Gastrocnemius medialis (tissue), 4 donors: ENCODE data around the gene EPB42. TPM values are rescaled to one million over a fixed set of nuclear protein-coding genes. Genes with fewer than 3 reads are reported as not detected.

Experiments used
- ATAC-seq, 2 donors: fragments of 150-250 bp; one replicate each; pipeline ENCODE4 v1.9.1; 2016
- DNase-seq, 2 donors: peaks; one replicate each; pipeline ENCODE4 v3.0.0-alpha.2; 2019
- H3K27ac ChIP-seq, 4 donors: fragments of 200-600 bp; sonication (generic); 1 replicate in 1 of 4; 2 replicates in 3 of 4; pipeline ENCODE4 v1.5.1; 2016 to 2018; ENCODE audit warnings: mild to moderate bottlenecking in 2 of 4, moderate library complexity in 1 of 4
- H3K27me3 ChIP-seq, 3 donors: fragments of 200-600 bp; sonication (generic) in 2 of 3; 1 replicate in 1 of 3; 2 replicates in 2 of 3; pipeline versions ENCODE4 v1.5.1 to v1.6.0; 2016 to 2019; ENCODE audit warnings: mild to moderate bottlenecking in 1 of 3, moderate library complexity in 1 of 3
- H3K36me3 ChIP-seq, 2 donors: fragments of 200-600 bp; sonication (generic) in 1 of 2; one replicate each; pipeline ENCODE4 v1.5.1; 2017 to 2018
- H3K4me1 ChIP-seq, 2 donors: fragments of 200-600 bp; sonication (generic) in 1 of 2; one replicate each; pipeline ENCODE4 v1.5.1; 2016 to 2017; ENCODE audit warnings: mild to moderate bottlenecking in 2 of 2
- H3K4me3 ChIP-seq, 4 donors: fragments of 200-600 bp; sonication (generic) in 3 of 4; 1 replicate in 1 of 4; 2 replicates in 3 of 4; pipeline ENCODE4 v1.5.1; 2016 to 2019; ENCODE audit warnings: mild to moderate bottlenecking in 2 of 4
- H3K9me3 ChIP-seq, 3 donors: fragments of 200-600 bp; sonication (generic) in 2 of 3; 1 replicate in 1 of 3; 2 replicates in 2 of 3; pipeline ENCODE4 v1.5.1; 2016 to 2019
- POLR2A ChIP-seq, 2 donors: fragments of 450-650 bp; IDR thresholded peaks; one replicate each; pipeline ENCODE4 v1.6.1; 2017; ENCODE audit warnings: antibody characterized with exemption in 2 of 2, mild to moderate bottlenecking in 2 of 2, moderate library complexity in 2 of 2
- in situ Hi-C, 4 donors: fragments of 200-750 bp; cut with MboI; loops; one replicate each; pipeline versions ENCODE4 v1.15.0 to v1.8.0; 2017; ENCODE audit warnings: low sequenced_read_pairs in 4 of 4
- intact Hi-C: fragments of 100-400 bp; cut with DNase I; formaldehyde crosslinking; loops from one replicate; pipeline ENCODE4 v1.15.1; 2023; ENCODE audit warnings: low total_unique reads
- total RNA-seq, 4 donors: library from RNA; depleted of rRNA; stranded (reverse); fragments of >200 nt; gene quantifications; one replicate each; pipeline versions ENCODE4 v1.1.0 to v1.2.3, GENCODE V29; 2016
- TF ChIP-seq, protein P1 (sequence below), 5 experiments: fragments of 450-650 bp in 3 of 5; fragments of 200-600 bp in 2 of 5; sonication (generic) in 2 of 5; IDR thresholded peaks in 4 of 5; conservative IDR thresholded peaks in 1 of 5; 1 replicate in 4 of 5; 2 replicates in 1 of 5; pipeline ENCODE4 v1.5.1; 2016 to 2019; ENCODE audit warnings: antibody characterized with exemption in 5 of 5, mild to moderate bottlenecking in 3 of 5, moderate library complexity in 3 of 5

Gene EPB42
- total RNA-seq, 4 donors from 2014 or later = not detected

DNA sequence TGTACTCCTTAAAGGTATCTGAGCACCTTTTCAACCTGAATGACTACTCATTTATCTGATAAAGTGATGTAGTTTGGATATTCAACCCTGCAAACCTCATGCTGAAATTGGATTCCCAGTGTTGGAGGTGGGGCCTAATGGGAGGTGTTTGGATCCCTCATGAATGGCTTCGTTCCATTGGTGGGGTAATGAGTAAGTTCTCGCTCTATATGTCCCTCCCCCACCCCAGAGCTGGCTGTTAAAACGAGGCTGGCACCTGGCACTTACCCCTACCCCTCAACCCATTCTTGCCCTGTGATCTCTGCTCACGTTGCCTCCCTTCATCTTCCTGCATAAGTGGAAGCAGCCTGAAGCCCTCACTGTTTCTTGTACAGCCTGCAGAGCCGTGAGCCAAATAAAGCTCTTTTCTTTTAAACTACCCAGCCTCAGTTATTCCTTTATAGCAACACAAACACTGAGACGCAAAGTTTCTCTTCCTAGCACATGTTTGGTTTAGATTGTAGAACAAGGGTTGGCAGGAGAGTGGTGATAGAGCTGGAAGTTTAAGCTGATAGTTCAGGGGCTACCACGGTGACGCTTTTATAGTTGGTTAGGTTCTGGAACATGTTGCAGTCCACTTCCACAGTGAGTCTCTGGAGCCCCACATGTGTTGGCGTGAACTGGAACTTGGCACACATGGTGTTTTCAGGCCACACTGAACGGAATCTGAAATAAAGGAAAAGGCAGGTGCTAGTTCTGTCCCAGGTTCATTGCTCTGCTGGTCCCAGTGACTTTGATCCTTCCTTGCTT lies 23.9 kb downstream of the EPB42 start:
- Histone ChIP-seq H3K9me3 (no peaks in the 10 kb centered on the region), H3K27ac (peak overlapping the region in 1 of 4 donors; percentile 39), H3K36me3 (peaks cover 0 to 33% of the 10 kb centered on the region in 2 donors), H3K4me1 (peaks cover 32% of the 10 kb centered on the region in 2 donors), H3K4me3 (no peak overlapping the region), H3K27me3 (no peaks in the 10 kb centered on the region)
- DNase-seq (no peak), ATAC-seq (no peak)
- TF ChIP-seq, protein P1, sequence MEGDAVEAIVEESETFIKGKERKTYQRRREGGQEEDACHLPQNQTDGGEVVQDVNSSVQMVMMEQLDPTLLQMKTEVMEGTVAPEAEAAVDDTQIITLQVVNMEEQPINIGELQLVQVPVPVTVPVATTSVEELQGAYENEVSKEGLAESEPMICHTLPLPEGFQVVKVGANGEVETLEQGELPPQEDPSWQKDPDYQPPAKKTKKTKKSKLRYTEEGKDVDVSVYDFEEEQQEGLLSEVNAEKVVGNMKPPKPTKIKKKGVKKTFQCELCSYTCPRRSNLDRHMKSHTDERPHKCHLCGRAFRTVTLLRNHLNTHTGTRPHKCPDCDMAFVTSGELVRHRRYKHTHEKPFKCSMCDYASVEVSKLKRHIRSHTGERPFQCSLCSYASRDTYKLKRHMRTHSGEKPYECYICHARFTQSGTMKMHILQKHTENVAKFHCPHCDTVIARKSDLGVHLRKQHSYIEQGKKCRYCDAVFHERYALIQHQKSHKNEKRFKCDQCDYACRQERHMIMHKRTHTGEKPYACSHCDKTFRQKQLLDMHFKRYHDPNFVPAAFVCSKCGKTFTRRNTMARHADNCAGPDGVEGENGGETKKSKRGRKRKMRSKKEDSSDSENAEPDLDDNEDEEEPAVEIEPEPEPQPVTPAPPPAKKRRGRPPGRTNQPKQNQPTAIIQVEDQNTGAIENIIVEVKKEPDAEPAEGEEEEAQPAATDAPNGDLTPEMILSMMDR (IDR thresholded peaks at IDR 0.05 in 4 of 5, conservative IDR thresholded peaks at IDR 0.05 in 1 of 5) = no peak
- TF ChIP-seq POLR2A (IDR thresholded peaks at IDR 0.05) = no peak
- intact Hi-C loops (no loop called here), in situ Hi-C loops (no loop called here)

- peaks cover 37 to 41% of the 10 kb centered on the region in 2 donors for H3K4me1 ChIP-seq
These were observed 26.0 kb downstream of the EPB42 start for GRCh38 chr15:43194795-43195194.

DNA sequence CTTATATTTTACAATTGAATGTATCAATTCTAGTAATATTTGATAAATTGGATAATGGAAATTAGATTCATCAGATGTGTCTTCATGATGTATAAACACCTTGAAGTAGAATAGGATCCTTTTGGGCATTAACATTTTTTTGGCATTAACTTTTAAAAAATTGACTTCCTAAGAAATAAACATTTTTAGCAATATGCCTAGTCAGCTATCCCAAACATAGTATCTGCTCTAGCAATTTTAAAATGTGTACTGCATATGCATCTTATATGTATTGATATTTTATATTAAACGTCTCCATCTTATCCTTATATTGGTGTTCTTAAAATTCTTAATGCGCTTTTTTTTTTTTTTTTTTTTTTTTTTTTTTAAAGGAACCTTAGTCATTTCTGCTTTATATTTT lies 27.1 kb downstream of the EPB42 start:
- Histone ChIP-seq H3K4me1 (peaks cover 46 to 50% of the 10 kb centered on the region in 2 donors), H3K4me3 (no peak overlapping the region), H3K36me3 (peaks cover 0 to 61% of the 10 kb centered on the region in 2 donors), H3K27me3 (no peaks in the 10 kb centered on the region), H3K9me3 (no peaks in the 10 kb centered on the region), H3K27ac (peak overlapping the region in 1 of 4 donors; percentile 70)
- no peak for DNase-seq
- ATAC-seq = no peak
- no peak for TF ChIP-seq POLR2A (IDR thresholded peaks at IDR 0.05)
- TF ChIP-seq, protein P1 (IDR thresholded peaks at IDR 0.05 in 4 of 5, conservative IDR thresholded peaks at IDR 0.05 in 1 of 5) = no peak
- intact Hi-C loops = no loop called here
- in situ Hi-C loops = no loop called here

More at GRCh38 chr15:43194795-43195194, 26.0 kb downstream of the EPB42 start:
- Histone ChIP-seq H3K27ac (peak overlapping the region; percentile 67 to 80 (median 70)), H3K36me3 (peaks cover 0 to 54% of the 10 kb centered on the region in 2 donors), H3K9me3 (no peaks in the 10 kb centered on the region), H3K4me3 (no peak overlapping the region), H3K27me3 (no peaks in the 10 kb centered on the region)
- ATAC-seq (peak; percentile 59 to 90), DNase-seq (no peak)
- intact Hi-C loops (no loop called here), in situ Hi-C loops (no loop called here)
- TF ChIP-seq POLR2A (IDR thresholded peaks at IDR 0.05) = no peak
- TF ChIP-seq, protein P1 (IDR thresholded peaks at IDR 0.05 in 4 of 5, conservative IDR thresholded peaks at IDR 0.05 in 1 of 5) = no peak

- Histone ChIP-seq H3K27ac (peak overlapping the region; percentile 11 to 56 (median 29)), H3K9me3 (no peaks in the 10 kb centered on the region), H3K4me3 (no peak overlapping the region), H3K4me1 (peaks cover 42 to 57% of the 10 kb centered on the region in 2 donors), H3K27me3 (no peaks in the 10 kb centered on the region), H3K36me3 (peaks cover 0 to 53% of the 10 kb centered on the region in 2 donors)
- TF ChIP-seq POLR2A (IDR thresholded peaks at IDR 0.05) = no peak
- TF ChIP-seq, protein P1 (IDR thresholded peaks at IDR 0.05 in 4 of 5, conservative IDR thresholded peaks at IDR 0.05 in 1 of 5) = no peak
- in situ Hi-C loops (no loop called here), intact Hi-C loops (no loop called here)
- DNase-seq (no peak), ATAC-seq (no peak)
These were observed 30.6 kb downstream of the EPB42 start for GRCh38 chr15:43190178-43190577.
